Measurements from ENCODE around the gene TINAGL1.

GRCh38 chr1:31577515-31578192 is 1.3 kb downstream of the TINAGL1 start:
- no peak for TF ChIP-seq CTCF (IDR thresholded peaks at IDR 0.05)
- TF ChIP-seq POLR2AphosphoS5 (IDR thresholded peaks at IDR 0.05): peak; percentile 27 to 59 (median 58)
- no peak for TF ChIP-seq POLR2A (IDR thresholded peaks at IDR 0.05)
- TF ChIP-seq EP300 (IDR thresholded peaks at IDR 0.05; ENCODE audit: low read depth): no peak
